Left ventricle myocardium inferior (tissue), 1 donor: ENCODE data around the gene SYNCRIP. TPM values are rescaled to one million over a fixed set of nuclear protein-coding genes. Genes with fewer than 3 reads are reported as not detected.

Experiments used
- DNase-seq: peaks from one replicate; pipeline ENCODE4 v3.0.0-alpha.2; 2020
- H3K27ac ChIP-seq: fragments of 200-600 bp; replicated peaks from 2 replicates; pipeline ENCODE4 v1.8.0; 2021
- H3K27me3 ChIP-seq: fragments of 200-600 bp; 2 replicates; pipeline ENCODE4 v1.8.0; 2021; ENCODE audit warnings: low read depth
- H3K36me3 ChIP-seq: fragments of 200-600 bp; 2 replicates; pipeline ENCODE4 v1.8.0; 2021
- H3K4me1 ChIP-seq: fragments of 200-600 bp; 2 replicates; pipeline ENCODE4 v1.8.0; 2021
- H3K4me3 ChIP-seq: fragments of 200-600 bp; 2 replicates; pipeline ENCODE4 v1.8.0; 2021; ENCODE audit warnings: mild to moderate bottlenecking, moderate library complexity
- H3K9me3 ChIP-seq: fragments of 200-600 bp; replicated peaks from 2 replicates; pipeline ENCODE4 v1.8.0; 2021
- intact Hi-C: fragments of 100-400 bp; cut with micrococcal nuclease; formaldehyde crosslinking; loops from one replicate; pipeline ENCODE4 v1.11.0; 2022
- total RNA-seq: library from RNA; stranded (reverse); fragmentation: NEBNext Ultra II Directional; extraction: Animal tissue kit (Norgen Biotek cat#: 25700); gene quantifications from one replicate; pipeline ENCODE4 v1.2.1, GENCODE V29; 2021
- TF ChIP-seq, protein P1 (sequence below): fragments of 200-600 bp; IDR thresholded peaks from 2 replicates; pipeline ENCODE4 v1.8.0; 2021; ENCODE audit warnings: antibody characterized with exemption, mild to moderate bottlenecking, borderline replicate concordance
- donor health status: DM: no; HTN: yes; CAD: no; lungs with severe emphysema.

Gene SYNCRIP
- total RNA-seq, 1 donor from 2014 or later = 61.2 TPM

GRCh38 chr6:85662251-85662650 is 19.6 kb upstream of the SYNCRIP start:
- Histone ChIP-seq H3K4me3 (no peak overlapping the region), H3K36me3 (peaks cover 33% of the 10 kb centered on the region), H3K9me3 (peaks cover 12% of the 10 kb centered on the region), H3K4me1 (no peaks in the 10 kb centered on the region), H3K27me3 (no peaks in the 10 kb centered on the region), H3K27ac (no peak overlapping the region)
- intact Hi-C loops = no loop called here
- no peak for DNase-seq
- TF ChIP-seq, protein P1, sequence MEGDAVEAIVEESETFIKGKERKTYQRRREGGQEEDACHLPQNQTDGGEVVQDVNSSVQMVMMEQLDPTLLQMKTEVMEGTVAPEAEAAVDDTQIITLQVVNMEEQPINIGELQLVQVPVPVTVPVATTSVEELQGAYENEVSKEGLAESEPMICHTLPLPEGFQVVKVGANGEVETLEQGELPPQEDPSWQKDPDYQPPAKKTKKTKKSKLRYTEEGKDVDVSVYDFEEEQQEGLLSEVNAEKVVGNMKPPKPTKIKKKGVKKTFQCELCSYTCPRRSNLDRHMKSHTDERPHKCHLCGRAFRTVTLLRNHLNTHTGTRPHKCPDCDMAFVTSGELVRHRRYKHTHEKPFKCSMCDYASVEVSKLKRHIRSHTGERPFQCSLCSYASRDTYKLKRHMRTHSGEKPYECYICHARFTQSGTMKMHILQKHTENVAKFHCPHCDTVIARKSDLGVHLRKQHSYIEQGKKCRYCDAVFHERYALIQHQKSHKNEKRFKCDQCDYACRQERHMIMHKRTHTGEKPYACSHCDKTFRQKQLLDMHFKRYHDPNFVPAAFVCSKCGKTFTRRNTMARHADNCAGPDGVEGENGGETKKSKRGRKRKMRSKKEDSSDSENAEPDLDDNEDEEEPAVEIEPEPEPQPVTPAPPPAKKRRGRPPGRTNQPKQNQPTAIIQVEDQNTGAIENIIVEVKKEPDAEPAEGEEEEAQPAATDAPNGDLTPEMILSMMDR = no peak

DNA sequence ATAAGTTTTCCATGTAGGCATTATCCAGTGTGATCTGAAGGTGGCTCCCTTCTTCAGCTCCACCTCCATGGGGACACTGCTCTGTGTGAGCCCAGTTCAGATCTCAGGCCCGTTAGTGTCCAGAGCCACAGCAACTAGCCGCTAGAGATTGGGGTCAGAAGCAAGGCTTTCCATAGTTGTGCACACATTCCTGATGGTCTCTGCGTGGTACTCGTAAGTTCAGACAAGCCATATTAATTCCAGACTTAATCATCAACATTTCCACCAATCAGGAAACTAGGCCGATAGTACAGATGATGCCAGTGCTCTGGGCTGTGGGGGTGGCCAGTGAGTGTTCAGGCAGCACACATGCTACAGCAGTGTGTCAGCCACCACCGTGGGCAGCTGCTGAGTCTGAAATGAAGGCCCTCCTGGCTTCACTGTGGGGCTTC is 17.5 kb upstream of the SYNCRIP start:
- Histone ChIP-seq H3K9me3 (peaks cover 12% of the 10 kb centered on the region), H3K36me3 (peaks cover 24% of the 10 kb centered on the region), H3K4me3 (no peak overlapping the region), H3K4me1 (no peaks in the 10 kb centered on the region), H3K27ac (no peak overlapping the region), H3K27me3 (no peaks in the 10 kb centered on the region)
- TF ChIP-seq, protein P1 = no peak
- intact Hi-C loops = no loop called here
- DNase-seq = no peak

GRCh38 chr6:85650606-85651005 is 7.9 kb upstream of the SYNCRIP start:
- Histone ChIP-seq H3K9me3 (no peaks in the 10 kb centered on the region), H3K4me3 (no peak overlapping the region), H3K27me3 (no peaks in the 10 kb centered on the region), H3K27ac (no peak overlapping the region), H3K36me3 (no peaks in the 10 kb centered on the region), H3K4me1 (no peaks in the 10 kb centered on the region)
- TF ChIP-seq, protein P1 = no peak
- intact Hi-C loops = no loop called here
- no peak for DNase-seq

GRCh38 chr6:85644279-85644762 is 1.6 kb upstream of the SYNCRIP start:
- Histone ChIP-seq H3K27me3 (no peaks in the 10 kb centered on the region), H3K27ac (peak overlapping the region; percentile 100), H3K4me1 (peaks cover 40% of the 10 kb centered on the region), H3K36me3 (peaks cover 14% of the 10 kb centered on the region), H3K9me3 (no peaks in the 10 kb centered on the region), H3K4me3 (peak overlapping the region; percentile 99)
- TF ChIP-seq, protein P1 = no peak
- no peak for DNase-seq
- intact Hi-C loops = no loop called here

- TF ChIP-seq, protein P1 = no peak
- no peaks in the 10 kb centered on the region for H3K27me3 ChIP-seq
- H3K4me3 ChIP-seq = peak overlapping the region; percentile 99
- H3K4me1 ChIP-seq = peaks cover 46% of the 10 kb centered on the region
- intact Hi-C loops = no loop called here
- H3K27ac ChIP-seq = peak overlapping the region; percentile 100
- peaks cover 20% of the 10 kb centered on the region for H3K36me3 ChIP-seq
- H3K9me3 ChIP-seq = no peaks in the 10 kb centered on the region
- peak; percentile 91 for DNase-seq
These were observed 1.0 kb upstream of the SYNCRIP start for GRCh38 chr6:85643537-85644278.
